GM19023 (cell line): Measurements from ENCODE around the gene ARMC12.
A peak's percentile ranks its signal among the peaks of the same experiment; 100 is the strongest.
"Not testable (repeated sequence)": the region's sequence is repeated elsewhere in the genome, so short reads cannot be mapped to it uniquely, and the experiment has no call there.

Source experiments
- ATAC-seq: cut with Tn5 transposase; IDR thresholded peaks from one replicate; pipeline ENCODE4 v1.9.1; 2021; ENCODE audit warnings: mild to moderate bottlenecking, moderate library complexity; ENCODE audit not compliant: unreplicated experiment

ARMC12 gene

DNA sequence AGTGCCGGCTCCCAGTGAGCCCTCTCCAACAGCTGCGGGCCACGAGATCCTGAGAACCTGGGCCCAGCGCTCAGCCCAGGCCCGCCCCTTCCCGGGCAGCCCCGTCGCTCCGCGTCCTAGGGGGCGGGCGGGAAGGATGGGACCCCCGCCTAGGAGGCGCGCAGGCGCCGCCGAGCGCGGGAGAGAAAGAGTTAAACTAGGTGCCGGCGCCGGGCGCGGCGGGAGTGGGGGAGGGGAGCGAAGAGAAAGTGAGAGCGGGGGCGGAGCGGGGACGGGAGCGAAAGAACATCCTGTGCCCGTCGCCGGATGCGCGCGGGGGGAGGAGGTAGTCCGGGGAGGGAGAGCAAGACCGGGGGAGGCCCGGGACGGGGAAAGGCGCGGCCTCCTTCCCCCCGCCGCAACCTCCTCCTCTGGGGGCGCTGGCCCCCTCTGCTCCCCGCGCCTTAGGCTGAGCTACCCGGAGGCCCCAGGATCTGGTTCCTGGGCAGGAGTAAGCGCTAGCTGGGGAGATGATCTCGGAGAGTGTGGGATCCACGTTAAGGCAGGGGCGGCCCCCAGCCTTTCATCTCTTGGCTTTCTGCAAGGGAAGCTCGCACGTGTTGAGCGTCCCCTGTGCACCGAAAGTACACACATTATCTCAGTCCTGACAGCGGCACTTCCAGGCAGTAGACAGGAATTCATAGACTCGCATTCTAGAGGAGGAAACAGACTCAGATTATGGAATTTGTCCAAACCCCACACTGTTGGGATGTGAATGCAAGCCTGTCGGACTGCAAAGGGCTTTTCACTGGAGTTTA is 4.9 kb upstream of the ARMC12 start:
- peak; percentile 50 for ATAC-seq

DNA sequence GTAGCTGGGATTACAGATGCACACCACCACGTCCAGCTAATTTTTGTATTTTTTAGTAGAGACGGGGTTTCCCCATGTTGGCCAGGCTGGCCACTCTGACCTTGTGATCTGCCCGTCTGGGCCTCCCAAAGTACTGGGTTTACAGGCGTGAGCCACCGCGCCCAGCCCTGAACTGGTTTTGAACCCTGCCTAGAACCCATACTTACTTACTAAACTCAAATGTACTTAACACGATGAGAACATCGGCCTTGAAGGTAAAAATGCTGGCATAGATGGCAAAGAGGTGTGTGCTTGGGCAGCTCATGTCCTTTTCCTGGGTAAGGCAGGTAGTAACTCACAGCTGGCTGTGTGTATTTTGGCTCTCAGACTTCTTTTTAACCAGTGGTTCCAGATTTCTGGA is 3.2 kb upstream of the ARMC12 start:
- ATAC-seq = no peak

DNA sequence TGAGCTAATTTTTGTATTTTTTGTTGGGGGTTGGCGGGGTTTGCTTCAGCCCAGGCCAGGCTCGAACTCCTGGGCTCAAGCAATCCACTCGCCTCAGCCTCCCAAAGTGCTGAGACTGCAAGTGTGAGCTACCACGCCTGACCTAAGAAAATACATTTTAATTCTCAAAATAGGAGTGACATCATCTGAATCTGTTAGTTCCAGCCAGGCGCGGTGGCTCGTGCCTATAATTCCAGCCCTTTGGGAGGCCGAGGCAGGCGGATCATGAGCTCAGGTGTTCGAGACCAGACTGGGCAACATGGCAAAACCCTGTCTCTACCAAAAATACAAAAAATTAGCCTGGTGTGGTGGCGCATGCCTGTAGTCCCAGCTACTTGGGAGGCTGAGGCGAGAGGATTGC is 2.5 kb upstream of the ARMC12 start:
- not testable (repeated sequence) for ATAC-seq

DNA sequence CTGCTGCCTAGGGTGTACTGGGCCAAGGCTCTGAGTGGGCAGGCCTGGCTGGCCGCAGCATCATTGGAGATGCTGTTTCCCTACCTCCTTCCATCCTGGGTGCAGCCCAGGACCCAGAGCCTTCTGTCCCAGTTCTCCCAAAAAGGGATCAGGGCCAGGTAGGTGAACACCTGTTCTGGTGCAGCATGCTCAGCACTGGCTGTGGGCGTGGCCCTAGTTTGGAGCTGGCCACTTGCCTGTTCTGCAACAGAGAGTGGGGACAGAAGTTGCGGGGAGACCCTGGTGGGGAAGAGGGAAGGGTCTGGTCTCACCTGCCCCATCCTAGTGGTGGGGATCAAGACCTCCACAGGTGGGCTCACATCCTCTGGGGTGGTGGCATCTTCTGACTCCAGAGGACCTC is 1.4 kb upstream of the ARMC12 start:
- no peak for ATAC-seq

DNA sequence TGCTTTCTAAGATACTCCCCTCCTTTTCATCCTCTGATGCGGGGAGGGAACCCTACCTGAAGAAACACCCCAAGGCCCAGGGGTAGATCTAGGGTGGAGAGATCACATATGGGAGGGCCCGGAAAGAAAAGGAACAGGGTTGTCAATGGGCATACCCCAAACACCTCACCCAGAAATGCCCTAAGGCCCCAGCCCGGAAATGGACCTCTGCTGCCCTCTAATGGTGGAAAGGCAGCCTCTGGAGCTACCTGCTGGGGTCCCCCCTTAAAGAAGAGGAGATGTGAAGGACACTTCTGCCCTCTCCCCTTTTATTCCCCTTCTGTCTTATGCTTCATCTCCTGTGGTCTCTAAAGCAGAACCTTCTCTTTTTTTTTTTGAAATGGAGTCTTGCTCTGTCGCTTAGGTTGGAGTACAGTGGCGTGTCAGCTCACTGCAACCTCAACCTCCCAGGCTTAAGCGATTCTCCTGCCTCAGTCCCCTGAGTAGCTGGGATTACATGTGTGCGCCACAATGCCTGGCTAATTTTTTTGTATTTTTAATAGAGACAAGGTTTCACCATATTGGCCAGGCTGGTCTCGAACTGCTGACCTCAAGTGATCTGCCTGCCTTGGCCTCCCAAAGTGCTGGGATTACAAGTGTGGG is 458 bp upstream of the ARMC12 start:
- ATAC-seq = no peak

DNA sequence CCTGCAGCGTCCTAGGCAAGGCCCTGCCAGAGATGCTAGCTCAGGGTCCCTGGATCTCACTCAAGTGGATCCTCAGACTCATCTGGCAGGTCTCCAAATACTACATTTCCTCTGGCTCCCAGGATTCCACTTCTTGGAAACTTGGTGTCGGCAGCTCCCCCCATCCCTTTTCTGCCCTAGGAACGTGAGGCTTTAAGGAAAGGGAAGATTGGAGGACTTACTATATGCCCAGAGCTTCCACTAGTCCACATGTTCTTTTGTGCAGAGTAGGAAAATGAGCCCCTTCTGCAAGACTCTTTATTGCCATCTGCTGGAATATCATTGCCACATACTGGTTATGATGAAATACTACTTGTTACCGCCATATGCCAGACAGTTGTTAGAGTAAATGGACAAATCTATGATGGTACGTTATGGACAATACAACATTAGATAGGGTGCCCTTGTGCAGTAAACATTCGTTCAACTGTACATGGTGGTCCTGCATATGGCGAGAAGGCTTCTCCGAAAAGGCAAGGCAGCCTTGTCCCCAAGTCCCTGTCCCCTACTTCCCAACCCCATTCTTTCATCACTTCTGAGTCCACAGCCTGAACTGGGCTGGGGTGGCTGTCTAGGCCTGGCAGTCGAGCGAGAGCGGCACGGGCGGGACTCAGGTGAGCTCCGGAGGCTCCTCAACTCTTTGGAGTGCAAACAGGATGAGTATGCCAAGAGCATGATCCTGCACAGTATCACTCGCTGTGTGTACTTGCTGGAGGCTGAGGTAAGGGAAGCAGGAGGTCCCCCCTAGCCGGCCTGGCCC is 780 bp downstream of the ARMC12 start:
- ATAC-seq = no peak

DNA sequence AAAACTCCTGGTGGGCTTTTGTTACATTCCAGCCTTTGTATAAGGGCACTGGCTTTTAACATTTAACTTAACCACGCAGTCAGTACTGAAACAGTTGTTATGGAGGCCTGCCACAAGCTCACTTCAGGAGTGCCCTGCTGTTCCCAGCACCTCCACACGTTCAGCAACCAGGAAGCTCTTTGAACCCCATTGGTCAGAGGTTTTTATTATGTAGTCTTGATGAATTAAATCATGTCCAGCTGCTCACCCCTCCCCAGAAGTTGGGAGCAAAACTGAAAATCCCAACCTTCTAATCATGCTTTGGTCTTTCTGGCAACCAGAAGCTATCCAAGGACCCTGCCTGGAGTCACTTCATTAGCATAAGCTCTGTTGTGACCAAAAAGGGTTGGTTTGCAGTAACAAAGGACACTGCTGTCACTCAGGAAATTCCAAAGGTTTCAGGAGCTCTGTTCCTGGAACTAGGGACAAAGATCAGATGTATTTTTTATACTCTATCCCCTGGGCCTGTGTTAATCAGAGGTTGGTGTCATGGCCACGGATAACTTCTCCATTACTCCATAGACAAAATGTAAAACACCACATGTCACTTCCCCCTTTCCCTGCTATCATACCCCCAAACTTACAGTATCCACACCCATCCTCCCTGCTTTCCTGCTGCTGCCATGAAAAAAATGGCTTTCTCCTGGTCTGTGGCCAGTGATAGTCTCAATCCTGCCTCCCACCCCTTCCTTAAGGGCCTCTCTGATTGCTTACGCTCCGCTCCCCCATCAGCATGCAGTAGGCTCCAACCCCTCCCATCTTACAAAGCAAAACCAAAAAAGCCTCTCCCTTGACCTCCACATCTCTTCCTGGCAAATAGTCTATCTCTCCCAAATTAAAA is 3.1 kb downstream of the ARMC12 start:
- ATAC-seq = no peak

DNA sequence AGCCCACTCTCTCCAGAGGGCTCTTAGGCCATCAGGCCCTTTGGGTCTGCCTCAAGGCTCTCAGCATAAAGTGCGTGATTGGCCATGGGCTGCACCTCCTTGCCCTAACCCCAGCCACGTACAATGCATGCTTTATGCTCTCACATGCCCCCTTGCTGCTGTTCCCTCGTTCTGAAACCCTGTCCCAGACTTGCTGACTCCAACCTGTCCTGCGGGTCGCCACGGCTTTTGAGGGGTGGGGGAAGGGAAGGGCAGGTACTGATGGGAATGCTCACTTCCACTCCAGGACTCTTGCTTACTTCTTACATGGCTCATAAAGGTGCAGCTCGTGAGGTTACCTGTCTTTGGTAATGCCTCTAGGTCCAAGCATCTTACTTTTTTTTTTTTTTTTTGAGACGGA is 6.0 kb downstream of the ARMC12 start:
- no peak for ATAC-seq

DNA sequence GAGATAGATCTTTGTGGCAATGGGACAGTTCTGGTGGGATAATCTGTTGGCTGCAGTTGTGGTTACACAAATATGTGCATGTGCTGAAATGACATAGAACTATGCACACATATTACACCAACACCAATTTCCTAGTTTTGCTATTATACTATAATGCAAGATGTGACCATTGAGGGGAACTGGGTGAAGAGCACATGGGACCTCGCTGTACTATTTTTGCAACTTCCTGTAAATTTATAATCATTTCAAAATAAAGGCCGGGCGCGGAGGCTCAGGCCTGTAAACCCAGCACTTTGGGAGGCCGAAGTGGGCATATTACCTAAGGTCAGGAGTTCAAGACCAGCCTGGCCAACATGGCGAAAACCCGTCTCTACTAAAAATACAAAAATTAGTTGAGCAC is 8.7 kb downstream of the ARMC12 start:
- no peak for ATAC-seq

DNA sequence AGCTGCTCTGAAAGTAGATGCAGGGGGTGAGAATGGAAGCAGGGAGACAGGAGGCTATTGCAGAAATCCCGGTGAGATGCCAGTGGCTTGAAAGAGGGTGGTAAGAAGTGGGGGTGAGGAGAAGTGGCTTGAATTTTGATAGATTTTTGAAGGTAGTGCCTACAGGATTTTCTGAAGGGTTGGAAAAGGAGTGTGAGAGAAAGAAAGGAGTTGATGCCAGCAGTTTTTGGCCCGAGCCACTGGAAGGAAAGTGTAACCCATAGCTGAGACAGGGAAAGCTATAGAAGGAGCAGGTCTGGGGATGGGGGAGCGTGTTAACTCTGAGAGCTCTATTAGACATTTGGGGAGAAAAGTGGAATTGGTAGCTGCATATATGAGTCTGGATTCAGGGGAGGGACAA is 9.7 kb downstream of the ARMC12 start:
- ATAC-seq = no peak

DNA sequence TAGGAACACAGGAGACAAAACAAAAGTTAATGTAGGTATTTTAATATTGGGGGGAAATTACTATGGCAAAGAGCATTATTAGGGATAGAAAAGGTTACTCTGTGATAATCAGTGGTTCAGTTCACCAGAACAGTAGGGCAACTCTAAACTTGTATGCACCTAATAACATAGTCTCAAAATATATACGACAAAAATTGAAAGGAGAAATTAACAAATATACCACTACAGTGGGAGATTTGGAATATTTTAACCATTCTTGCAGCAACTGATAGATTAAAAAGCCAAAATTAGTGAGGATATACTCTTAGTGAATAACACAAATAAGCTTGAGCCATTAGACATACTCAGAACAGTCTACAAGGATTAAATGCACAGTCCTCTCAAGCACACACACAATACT is 11.0 kb downstream of the ARMC12 start:
- no peak for ATAC-seq

DNA sequence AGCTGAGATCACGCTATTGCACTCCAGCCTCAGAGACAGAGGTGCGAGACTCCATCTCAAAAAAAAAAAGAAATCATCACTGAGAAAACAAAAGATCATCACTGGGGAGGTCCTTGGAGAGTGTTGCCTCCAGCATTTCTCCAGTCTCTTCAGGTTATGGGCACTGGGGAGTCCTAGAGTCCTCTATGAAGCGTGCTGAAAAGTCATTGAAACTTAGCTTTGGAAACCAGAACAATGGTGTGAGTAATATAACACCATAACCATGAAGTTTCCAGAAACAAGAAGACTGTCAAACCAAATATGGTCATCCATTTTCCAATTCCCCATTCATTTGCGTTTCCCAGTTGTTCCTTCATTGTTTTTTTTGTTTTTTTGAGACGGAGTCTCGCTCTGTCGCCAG is 13.7 kb downstream of the ARMC12 start:
- no peak for ATAC-seq

DNA sequence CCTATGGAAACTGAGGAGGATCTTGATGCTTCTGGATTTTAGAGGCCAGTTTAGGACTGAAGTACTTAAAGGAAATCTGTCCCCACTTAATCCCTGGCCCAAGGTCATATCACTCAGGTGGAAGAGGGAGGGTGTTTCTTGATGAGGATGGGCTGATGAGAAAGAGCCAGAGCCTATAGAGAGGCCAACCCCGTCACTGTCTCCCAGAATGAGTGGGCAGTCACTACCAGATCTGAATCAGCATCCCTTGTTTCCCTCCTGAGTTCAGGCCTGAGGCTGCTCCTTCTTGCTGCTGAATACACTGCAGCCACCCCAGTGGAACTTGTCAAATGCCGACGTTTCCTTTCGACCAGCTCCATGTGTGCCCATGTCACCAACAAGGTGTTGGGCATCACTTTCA is 14.8 kb downstream of the ARMC12 start:
- ATAC-seq = no peak

DNA sequence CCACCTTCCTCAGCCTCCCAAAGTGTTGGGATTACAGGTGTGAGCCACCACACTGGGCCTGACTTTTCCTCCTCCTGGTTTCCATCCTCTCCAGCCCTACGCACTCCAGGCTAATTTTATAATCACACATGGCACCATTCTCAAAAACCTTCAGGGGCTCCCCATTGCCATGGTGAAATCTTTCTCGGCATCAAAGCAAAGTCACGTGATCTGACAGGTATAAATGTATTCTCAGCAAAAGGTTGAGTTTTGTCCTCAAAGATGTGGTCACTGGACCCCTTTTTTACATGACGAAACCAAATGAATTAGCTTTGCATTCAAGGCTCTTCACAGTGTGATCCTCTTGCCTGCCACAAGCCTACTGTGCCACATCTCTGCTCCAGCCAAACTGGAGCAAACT is 15.5 kb downstream of the ARMC12 start:
- ATAC-seq = no peak

DNA sequence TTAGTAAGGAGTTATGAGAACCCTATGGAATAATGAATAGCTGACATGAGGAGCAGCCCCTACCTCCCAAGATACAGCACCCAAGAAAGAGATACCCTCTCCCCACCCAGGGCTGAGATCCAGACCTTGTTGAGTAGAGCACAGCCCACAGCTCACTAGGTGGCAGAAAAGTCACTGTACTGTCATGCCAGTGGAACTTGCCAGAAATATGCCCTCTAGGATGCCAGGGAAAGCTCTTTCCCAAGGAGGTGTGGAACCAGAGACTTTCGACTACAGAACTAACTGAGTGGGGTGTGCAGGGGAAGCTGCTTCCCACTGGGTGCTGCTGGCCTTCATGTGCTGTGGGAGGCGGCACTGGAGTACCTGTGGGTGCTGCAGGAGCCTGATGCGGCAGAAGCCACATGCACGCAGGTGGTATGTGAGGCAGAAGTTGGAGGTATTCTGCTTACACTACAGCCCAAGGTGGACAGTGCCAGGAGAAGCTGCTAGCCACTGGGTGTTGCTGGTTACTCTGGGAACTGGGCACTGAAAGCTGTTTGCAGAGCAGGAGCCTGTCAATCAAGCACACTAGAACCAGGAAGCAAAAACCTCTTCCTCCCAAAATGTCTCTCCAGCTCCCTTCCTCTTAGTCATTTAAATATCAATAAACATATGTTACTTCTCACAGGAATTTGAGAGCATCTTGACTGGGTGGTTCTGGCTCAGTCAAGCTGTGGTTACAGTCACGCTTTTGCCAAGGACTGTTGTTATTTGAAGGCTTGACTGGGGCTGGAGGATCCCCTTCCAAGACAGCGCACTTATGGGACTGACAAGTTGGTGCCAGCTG is 17.8 kb downstream of the ARMC12 start:
- ATAC-seq = no peak

DNA sequence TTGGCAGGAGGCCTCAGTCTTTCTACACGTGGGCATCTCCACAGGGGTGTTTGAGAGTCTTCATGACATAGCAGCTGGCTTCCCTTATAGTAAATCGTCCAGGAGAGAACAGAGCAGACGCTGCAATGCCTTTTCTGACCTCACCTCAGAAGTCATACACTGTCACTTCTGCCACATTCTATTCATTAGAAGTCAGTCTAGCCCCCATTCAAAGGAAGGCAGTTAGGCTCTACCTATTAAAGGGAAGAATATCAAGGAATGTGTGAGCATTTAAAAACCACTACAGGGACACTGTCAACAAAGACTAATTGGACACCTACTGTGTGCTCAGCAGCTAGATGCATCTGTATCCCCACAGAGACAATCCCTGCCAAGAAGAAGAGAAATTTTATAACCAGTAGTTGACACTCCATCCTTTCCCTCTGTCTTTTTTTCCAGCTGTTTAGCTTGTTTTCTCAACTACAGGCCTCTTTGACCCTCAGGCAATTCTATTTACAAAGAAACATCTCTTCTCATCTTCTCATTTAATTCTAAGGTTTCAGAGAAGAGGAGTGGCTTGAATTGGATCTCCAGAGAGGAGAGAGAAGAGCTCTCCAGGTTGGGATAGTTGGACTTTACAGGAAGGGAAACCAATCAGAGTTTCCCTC is 18.6 kb downstream of the ARMC12 start:
- ATAC-seq = no peak

DNA sequence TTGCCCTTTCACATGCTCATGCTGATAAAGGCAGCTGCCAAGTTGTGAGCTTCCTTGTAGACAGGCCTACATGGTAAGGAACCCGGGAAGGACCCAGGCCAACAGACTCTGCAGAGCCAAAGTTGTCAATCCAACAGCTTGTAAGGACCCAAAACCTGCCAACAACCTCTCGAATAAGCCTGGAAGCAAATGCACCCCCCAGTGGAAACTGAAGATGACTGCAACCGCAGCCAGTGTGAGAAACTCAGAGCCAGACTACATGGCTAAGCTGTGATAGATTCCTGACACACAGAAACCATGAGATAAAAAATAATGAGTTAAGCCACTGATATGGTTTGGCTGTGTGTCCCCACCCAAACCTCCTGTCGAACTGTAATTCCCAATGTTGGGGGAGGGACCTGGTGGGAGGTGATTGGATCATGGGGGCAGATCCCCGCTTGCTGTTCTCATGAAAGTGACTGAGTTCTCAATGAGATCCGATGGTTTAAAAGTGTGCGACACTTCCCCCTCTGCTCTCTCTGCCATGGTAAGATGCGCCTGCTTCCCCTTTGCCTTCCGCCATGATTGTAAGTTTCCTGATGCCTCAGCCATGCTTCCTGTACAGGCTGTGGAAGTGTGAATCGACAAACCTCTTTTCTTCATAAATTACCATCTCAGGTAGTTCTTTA is 20.8 kb downstream of the ARMC12 start:
- no peak for ATAC-seq

DNA sequence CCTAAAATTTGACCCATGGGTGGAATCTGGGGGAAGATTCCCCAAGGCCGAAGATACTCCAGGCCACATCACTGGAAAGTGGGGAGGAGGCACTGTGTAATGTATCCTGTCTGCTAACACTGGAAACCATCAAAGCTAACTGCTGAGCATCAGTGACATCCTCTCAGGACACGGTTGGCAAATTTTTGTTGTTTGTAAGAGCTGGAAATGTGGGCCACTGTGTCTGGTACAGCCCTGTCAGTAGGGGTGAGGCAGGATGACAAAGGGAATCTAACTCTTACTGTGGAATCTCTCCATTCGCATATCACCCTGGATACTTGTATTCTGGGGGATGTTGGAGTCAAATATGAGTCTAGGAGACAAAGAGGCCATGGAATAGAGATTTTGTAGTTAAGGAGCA is 22.6 kb downstream of the ARMC12 start:
- ATAC-seq = no peak

DNA sequence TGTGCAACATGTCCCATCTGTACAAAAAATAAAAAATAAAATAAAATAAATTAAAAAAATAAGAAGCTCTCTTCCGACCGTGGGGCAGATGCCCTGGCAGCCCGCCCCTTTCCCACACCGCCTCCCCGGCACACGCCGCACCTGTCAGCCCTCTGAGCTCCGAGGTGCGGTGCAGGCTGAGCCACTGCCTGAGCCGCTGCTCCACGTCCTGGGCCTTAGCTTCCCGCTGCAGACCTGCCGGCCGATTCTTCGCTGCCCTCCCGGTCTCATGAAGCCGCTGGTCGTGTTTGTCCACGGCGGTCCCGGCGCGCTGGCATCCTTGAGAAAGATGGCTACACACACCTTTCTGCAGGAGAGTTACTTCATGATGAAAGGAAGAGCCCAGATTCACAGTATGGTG is 28.9 kb downstream of the ARMC12 start:
- ATAC-seq = no peak
